H4 (cell line): Measurements from ENCODE around the gene DEPDC7. TPM values are rescaled to one million over a fixed set of nuclear protein-coding genes. Genes with fewer than 3 reads are reported as not detected.
"Not testable (repeated sequence)": the region's sequence is repeated elsewhere in the genome, so short reads cannot be mapped to it uniquely, and the experiment has no call there.

Experiments used
- DNase-seq: peaks from one replicate; pipeline ENCODE4 v3.0.0-alpha.2; 2015; ENCODE audit warnings: low spot score
- total RNA-seq: library from RNA; depleted of rRNA; stranded (reverse); fragments of >200 nt; shearing (Covaris generic); gene quantifications from 2 replicates; pipeline ENCODE4 v1.2.3, GENCODE V29; 2014; rRNA removed

The DEPDC7 gene
- total RNA-seq: 6.0 and 6.9 TPM in 2 replicates

DNA sequence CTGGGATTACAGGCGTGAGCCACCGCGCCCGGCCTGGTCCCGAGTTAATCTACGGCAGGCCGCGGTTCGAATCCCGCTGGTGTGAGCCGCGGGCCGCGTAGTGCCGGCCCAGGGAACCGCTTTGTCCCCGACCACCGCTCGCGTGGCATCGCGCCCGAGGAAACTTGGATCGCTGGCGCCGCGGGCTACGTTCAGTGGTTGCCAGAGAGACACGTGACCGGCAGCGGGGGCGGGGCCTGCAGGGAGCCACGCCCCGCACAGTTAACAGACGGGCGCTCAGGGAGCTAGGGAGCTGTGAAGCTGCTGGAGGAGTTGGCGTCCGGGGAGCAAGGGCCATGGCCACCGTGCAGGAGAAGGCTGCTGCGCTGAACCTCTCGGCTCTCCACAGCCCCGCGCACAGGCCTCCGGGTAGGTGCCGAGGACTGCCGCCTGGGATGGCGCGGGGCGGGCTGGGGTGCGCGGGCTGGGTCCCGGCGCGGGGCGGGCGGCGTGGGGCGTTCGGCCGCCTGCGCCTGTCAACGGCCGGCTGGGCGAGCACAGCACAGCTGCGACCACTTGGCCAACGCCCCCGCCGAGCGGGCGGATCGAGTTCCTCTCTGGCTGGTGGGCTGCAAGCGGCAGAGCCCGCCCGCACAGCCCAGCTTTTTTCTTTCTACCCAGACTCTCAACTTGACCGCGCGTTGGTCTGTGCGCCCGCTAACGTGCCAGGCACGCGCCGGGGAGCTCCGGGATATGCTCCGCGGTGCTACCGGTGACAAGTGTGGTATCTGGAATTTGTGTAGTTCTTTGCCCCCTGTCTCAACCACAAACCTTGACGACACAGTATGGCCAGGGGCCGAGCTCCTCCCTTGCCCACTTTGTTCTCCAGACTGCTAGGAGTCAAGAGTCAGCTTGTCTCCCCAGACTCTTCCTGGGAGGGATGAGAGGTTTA, at the start of gene DEPDC7:
Gene DEPDC7, plus strand, starts transcription at position 258 of the 931 bp plus-strand sequence. Its CDS starts 78 bp downstream, at position 336.
- peak; percentile 79 for DNase-seq

DNA sequence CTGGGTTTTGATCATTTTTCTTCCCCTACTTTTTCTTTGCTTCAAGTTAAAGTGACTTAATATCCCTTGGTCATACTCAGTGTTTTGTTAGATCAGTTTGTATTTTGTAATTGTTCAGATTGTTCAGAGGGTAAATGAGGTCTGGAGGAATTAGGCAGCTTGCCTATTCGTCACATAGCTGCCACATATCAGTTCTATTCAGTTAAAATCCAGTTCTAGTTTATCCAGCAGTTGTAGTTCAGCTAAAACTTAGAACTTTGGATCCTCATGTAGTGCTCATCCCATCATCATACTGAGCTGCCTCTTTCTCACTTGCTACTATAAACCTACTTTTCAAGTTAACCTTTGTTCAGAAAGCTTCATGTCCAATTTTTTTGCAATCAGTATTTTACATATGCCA, 47.1 kb upstream of the DEPDC7 start:
- DNase-seq: no peak

DNA sequence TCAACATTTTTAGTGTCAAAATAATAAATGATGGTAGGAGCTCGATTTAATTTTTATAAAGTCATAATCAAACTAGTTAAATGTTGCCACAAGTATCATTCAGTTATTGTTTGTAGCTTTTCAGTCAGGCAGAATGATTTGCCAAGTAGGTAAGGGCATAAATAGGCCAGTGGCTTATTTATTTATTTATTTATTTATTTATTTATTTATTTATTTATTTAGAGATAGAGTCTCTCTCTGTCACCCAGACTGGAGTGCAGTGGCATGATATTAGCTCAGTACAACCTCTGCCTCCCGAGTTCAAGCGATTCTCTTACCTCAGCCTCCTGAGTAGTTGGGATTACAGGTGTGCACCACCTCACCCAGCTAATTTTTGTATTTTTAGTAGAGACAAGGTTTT, 43.4 kb upstream of the DEPDC7 start:
- not testable (repeated sequence) for DNase-seq

DNA sequence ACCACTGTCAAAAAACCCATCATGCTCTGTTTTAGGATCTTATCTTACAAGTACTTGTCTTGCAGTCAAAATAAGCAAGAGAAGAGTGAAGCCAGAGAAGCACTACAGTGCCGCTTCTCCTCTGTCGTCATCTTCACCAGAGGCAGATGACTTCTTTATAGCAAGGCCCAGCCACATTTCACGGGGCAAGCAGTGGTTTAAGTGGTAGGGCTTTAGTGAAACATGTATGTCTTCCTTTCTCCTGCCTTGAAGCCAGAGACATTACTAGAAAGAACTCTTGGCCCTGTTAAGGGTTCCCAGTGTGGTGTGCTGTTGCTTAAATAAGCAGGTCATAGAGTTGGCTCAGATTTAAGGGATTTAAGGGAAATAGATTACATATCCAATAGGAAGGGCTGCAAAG, 42.9 kb upstream of the DEPDC7 start:
- DNase-seq: no peak

DNA sequence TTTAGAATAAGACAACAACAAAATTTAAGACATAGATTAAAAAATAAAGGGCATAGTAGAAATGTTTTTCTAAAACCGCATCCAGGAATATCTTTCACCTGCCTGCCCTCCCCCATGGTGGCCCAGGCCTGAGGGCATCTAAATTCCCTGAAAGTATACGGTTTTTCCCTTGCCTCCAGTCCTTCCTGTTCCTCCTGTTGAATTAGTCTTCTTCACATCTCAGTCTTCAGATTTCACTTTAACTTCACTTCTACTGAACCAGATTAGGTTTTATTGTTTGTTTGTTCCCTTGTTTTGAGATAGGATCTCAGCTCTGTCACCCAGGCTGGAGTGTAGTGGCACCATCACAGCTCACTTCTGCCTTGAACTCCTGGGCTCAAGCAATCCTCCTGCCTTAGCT, 33.1 kb upstream of the DEPDC7 start:
- no peak for DNase-seq

DNA sequence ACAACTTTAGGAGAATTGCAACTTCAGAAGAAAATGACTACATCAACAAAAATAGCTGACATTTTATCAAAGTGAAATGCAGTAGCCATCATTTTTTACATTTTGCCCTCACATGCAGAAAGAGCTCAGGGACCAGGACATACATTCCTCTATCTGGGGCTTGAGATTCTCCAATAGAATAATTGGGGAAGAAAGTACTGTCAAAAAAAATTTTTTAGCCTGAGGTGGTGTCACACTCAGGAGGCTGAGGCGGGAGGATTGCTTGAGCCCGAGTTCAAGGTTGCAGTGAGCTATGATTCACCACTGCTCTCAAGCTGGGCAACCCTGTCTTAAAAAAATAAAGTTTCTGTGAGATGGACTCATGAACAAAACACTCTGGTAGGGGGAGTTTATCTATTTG, 32.2 kb upstream of the DEPDC7 start:
- no peak for DNase-seq

DNA sequence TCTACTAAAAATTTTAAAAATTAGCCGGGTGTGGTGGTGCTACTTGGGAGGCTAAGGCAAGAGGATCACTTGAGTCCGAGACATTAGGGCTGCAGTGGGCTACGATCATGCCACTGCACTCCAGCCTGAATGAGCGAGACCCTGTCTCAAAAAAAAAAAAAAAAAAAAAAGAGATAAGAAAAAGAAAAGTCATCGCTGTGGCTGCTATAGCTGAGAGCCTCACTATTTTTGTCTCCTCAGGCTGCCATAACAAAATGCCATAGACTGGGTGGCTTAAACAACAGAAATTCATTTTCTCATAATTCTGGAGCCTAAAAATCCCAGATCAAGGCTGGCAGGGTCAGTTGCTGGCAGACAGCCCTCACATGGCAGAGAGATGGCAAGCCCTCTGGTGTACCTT, 30.1 kb upstream of the DEPDC7 start:
- no peak for DNase-seq

DNA sequence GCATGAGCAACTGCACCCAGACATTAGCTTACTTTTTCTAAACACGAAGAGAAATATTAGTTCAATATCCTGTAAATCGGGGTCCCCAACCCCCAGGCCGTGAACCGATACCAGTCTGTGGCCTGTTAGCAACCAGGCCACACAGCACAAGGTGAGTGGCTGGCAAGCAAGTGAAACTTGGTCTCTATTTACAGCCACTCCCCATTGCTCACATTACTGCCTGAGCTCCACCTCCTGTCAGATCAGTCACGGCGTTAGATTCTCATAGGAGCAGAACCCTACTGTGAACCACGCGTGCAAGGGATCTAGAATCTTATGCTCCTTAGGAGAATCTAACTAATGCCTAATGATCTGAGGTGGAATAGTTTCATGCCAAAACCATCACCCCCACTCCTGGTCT, 27.8 kb upstream of the DEPDC7 start:
- no peak for DNase-seq

DNA sequence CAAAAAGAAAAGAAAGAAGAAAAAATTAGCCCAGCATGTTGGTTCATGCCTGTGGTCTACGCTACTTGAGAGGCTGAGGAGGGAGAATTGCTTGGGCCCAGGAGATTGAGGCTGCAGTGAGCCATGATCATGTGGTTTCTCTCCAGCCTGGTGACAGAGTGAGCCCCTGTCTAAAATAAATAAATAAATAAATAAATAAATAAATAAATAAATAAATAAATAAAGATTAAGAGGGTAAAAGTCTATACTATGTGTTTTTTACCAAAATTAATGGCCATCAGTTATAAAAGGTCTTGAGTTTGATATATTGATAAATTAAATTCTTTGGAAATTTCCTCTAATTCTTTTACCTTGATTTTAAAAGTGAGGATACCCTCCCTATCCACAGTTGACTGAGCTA, 25.2 kb upstream of the DEPDC7 start:
- DNase-seq: no peak

DNA sequence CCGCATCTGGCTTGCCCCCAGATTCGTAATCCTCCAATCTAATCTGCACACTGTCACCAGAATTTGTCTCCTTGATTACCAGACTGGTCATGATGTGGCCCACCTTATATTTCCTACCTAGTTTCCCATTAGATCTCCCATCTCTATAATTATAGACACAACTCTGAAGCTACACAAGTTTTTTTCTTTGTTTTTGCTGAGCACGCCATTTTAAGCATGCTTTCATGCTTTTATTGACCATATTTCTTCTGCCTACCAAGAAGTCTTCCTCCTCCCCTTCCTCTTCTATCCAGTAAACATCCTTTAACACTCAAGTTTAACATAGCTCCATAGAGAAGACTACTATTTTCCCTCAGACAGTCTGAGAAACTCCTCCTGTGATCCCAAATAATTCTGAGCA, 24.3 kb upstream of the DEPDC7 start:
- no peak for DNase-seq

DNA sequence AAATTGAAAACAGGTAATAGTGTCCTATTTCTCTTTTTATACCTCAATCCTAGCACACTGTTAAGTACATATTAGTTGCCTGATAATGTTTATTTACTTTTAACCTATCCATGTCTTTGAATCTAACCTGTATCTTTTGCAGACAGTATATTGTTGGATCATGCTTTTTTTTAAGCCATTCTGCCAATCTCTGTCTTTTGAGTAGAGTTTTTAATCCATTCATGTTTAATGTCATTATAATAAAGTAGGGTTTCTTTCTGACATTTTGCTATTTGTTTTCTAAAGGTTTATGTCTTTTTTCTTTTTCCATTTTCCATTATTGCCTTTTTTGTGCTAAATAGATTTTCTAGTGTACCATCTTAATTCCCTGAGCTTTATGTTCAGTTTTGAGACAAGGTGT, 23.8 kb upstream of the DEPDC7 start:
- DNase-seq: no peak

DNA sequence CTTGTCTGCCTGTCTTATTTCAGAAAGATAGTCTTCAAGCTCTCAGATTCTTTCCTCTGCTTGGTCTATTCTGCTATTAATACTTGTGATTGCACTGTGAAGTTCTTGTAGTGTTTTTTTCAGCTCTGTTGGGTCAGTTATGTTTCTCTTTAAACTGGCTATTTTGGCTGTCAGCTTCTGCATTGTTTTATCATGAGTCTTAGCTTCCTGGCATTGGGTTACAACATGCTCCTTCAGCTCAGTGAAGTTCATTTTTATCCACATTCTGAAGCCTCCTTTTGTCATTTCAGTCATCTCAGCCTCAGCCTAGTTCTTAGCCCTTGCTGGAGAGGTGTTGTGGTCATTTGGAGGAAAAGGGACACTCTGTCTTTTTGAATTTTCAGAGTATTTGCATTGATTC, 15.5 kb upstream of the DEPDC7 start:
- no peak for DNase-seq

DNA sequence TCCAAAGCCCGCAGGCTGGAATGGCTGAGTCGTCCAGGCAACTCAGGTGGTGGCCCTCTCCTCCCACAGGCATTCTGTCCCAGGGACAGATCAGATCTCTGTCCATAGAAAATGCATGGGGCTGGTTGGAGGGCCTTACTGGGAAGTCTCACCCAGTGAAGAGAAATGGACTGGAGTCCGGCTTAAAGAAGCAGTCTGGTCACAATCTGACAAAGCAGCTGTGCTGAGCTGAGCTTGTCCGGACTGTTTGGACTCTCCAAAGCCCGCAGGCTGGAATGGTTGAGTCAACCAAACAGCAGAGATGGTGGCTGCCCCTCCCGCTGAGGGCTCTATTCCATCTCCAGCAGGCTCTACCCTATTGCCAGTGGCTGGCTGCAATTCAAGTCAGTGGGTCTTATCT, 14.4 kb upstream of the DEPDC7 start:
- DNase-seq: no peak

DNA sequence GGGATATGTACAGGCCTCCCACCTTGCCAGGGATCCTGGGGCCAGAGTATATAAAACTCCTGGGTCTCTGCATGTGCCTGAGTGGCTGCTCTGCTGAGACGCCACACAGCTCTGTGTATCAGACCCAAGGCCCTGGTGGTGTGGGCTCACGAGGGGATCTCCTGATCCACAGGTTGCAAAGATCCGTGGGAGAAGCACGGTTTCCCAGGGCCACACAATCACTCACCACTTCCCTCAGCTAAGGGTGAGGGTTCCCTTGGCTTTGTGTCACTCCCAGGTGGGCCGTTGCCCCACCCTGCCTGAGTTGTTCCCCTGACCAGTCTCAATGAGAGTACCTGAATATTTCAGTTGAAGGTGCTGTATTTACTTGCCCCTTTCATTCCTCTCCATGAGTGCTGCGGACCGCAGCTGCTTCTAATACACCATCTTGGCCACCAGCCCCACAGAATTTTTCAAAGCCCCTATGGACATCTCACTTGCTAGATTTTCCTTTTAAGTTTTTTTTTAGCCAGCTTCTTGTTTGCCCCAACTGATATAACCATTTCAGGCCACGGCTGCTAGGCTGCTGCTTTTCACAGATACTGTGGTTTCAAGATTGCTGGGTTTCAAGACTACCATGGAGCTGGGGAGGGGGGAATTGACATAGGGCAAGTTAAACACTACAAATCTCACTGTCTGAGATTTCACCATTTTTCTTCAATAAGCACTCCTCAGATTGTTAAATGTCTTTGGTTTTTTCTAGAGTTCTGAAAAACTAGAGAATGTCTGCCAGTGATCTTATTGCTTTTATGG, 13.7 kb upstream of the DEPDC7 start:
- no peak for DNase-seq

DNA sequence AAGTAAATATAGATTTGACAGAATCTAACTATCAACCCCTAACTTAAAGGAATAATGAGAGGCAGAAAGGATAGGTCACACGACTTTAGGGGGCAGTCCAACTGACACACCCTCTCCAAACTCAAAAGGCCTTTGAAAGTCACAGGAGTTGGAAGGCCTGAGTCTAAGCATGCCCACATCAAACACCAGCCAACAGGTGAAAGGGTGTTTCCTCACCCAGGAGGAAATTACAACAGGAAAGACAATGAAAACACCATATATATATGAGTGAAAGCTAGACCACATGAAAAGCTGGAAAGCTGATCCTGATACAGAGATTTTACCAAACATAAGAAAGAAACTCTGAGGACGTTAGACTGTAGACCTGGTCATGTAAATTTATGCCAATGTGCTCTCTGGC, 10.5 kb upstream of the DEPDC7 start:
- no peak for DNase-seq

DNA sequence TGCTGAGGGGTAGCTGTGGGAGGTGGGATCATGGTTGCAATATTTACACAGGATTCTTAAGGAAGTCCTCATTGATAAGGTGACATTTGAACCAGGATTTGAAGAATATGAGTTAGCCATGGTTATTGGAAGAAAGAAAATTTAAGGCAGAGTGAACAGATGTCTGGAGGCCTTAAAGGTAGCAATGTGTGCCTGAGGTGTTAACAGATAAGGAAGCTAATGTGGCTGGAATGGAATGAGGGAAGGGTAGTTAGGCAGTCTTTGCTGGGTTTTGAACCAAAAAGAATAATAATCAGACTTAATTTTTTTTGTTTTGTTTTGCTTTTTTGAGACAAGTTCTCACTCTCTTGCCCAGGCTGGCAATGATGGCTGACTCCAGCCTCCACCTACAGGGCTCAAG, 9.7 kb upstream of the DEPDC7 start:
- DNase-seq: no peak

DNA sequence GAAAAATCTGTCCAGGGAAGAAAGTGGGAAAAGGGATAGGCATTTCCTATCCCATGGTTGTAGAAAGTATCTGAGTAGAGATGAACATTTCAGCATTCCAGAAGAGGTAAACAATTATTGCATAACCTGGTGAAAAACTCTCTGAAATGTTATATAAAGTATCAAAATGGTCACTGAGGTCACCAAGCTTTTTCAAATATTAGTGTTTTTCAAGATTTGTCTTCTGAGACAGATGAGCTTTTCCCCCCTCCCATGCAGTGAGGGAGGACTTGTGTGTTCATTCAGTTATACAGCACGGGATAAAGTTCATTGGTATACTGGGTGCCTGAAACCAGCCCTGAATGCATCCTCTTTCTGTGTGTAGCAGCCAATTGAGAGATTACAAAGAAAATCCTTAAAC, 1.9 kb upstream of the DEPDC7 start:
- no peak for DNase-seq

DNA sequence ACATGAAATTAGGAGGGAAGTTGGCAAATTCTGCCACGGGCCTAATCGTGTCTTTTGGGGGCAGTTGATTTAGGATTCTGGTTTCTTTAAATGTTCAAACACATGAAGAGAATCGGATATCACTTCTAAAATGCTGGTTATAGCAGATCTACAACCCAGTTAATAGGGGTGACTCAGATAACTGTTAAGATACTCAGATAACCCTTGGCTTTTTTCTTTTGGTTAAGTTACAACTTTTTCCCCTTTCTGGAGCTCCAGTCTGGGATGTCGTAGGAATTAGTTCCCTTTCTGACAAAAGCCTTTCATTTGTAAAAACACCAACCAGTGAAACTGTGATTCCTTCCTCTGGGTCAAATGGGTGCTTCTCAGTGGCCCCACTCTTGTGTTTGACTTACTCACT, 976 bp downstream of the DEPDC7 start:
- DNase-seq: no peak

DNA sequence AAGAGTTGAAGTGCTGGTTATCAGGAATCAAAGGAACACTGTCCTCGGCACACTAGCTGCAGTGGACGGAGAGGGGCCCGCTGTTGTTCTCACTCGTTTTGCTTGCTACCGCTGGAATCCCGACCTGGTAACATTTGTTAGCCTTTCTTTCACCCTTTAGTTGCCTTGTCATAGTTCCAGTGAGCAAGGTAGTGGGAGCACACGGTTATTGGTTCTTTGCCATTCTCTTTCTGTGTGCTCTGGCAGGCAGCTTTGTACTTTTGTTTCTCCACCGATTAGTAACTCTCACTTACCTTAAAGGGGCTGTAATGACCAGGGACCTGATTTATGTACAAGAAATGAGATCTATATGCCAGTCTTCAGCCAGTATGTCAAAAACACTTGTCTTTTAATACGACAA, 1.8 kb downstream of the DEPDC7 start:
- DNase-seq: no peak

DNA sequence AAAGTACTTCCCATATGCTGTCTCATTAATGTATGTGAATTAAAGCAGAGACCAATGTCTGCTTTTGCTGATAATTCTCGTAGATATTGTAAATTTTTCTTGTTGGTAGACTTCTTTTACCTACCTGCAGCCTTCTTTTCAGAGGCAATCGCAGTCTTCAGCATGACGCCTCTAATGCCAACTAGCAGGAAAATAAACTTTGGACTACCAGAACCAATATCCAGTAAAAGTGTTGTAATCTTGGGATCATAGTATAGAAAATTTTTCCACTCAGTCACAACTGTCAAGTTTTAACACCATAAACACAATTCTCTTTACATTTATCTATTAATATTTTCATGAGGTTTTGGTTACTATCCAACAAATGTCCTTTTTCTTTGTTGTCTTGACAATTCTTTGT, 2.3 kb downstream of the DEPDC7 start:
- DNase-seq: no peak

DNA sequence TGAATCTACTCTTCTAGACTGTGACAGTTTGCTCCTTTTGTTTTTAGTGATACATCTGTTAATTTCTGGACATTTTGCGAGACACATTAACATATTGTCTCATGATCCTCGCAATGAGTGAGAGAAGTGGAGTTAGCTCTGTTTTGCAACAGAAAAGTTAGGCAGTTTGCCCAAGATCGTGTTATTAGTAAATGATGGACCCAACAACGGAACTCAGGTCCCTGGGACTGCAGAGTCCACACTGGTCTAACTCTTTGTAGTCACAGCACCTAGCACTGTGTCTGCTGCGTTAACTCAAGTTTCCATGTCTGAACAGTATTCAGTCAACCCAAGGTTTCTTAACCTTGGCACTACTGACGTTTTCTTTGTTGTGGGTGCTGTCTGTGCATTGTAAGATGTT, 3.2 kb downstream of the DEPDC7 start:
- no peak for DNase-seq

DNA sequence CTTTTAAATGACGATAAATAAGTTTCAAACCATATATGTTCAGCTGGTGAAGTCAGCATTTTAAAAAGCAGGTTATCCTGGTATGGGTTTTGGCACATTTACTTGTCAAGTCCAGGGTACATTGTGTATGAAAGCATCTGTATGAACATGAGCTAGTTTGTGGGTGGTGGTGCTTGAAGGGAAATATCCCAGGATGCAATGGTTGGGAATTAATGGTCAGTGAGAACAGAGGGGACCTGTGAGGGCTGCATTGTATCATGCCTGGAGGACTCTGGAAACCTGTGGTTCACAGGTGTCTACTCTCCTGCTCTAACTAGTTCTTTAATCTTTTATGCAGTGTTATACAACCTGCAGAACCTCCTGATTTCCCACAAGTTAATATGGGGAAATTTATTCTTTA, 5.8 kb downstream of the DEPDC7 start:
- DNase-seq: no peak

DNA sequence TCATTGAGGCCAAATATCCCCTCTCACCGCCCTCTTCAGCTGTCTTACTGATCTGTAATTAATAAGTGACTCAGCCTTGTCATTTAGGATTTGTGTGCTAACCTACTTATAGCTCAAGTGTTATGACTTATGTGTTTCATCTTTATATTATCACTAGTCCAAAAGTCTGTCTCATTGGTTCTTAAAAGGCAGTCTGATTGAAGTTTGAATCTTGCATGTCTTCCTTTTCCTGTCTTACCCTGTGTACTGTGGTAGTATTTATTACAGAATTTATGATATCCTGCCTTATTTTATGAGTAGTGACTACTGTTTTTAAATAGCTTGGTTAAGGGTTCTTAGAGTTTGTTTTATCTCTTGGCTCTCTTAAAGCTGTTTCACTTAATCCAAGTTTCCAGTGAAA, 6.3 kb downstream of the DEPDC7 start:
- DNase-seq: no peak
